ENCODE data around the gene LRMDA. TPM values are rescaled to one million over a fixed set of nuclear protein-coding genes. Genes with fewer than 3 reads are reported as not detected.

The LRMDA gene
- total RNA-seq, 4 donors from 2014 or later = 12.0 to 15.9 (median 13.9) TPM

GRCh38 chr10:76026176-76026771, 594.9 kb downstream of the LRMDA start:
- ATAC-seq (ENCODE audit: low FRiP score) (no peak), DNase-seq (ENCODE audit: low spot score) (no peak)
- TF ChIP-seq CTCF (IDR thresholded peaks at IDR 0.05) = no peak

- DNase-seq (ENCODE audit: low spot score) (no peak), ATAC-seq (ENCODE audit: low FRiP score) (no peak)
- no peak for TF ChIP-seq CTCF (IDR thresholded peaks at IDR 0.05)
Measured at GRCh38 chr10:76026905-76027304, 595.5 kb downstream of the LRMDA start.

- DNase-seq (ENCODE audit: low spot score) (no peak), ATAC-seq (ENCODE audit: low FRiP score) (no peak)
- no peak for TF ChIP-seq CTCF (IDR thresholded peaks at IDR 0.05)
Measured at GRCh38 chr10:76029782-76030181, 598.4 kb downstream of the LRMDA start.

GRCh38 chr10:76031099-76031498, 599.7 kb downstream of the LRMDA start:
- DNase-seq (ENCODE audit: low spot score) = no peak
- no peak for ATAC-seq (ENCODE audit: low FRiP score)
- no peak for TF ChIP-seq CTCF (IDR thresholded peaks at IDR 0.05)

- TF ChIP-seq CTCF (IDR thresholded peaks at IDR 0.05) = no peak
- DNase-seq (ENCODE audit: low spot score) (no peak), ATAC-seq (ENCODE audit: low FRiP score) (no peak)
Measured at GRCh38 chr10:76031769-76032699, 600.6 kb downstream of the LRMDA start.

- no peak for TF ChIP-seq CTCF (IDR thresholded peaks at IDR 0.05)
- ATAC-seq (ENCODE audit: low FRiP score) (no peak), DNase-seq (ENCODE audit: low spot score) (no peak)
Measured at GRCh38 chr10:76032700-76033039, 601.2 kb downstream of the LRMDA start.

All from omental fat pad (tissue), 4 donors.